AG04449 (cell line): ENCODE measurements around the gene RASSF8.

Experiments
- CTCF ChIA-PET: fragments of 350-600 bp; formaldehyde crosslinking; extraction: SDS; loops from one replicate; lab custom pipeline; 2021; ENCODE audit warnings: antibody characterized with exemption; lab: Yijun Ruan, JAX
- POLR2A ChIA-PET: fragments of 400-600, 350-600 bp; formaldehyde crosslinking; extraction: SDS; loops from one replicate; lab custom pipeline; 2020; ENCODE audit warnings: antibody characterized with exemption, inconsistent platforms; lab: Yijun Ruan, JAX
- DNase-seq: peaks from one replicate; pipeline ENCODE4 v3.0.0-alpha.2; 2010; ENCODE audit warnings: low read depth, low spot score
- H3K4me3 ChIP-seq: 2 replicates; pipeline ENCODE4 v1.5.1; 2011; ENCODE audit warnings: low read depth, mild to moderate bottlenecking, control low read depth, low read length
- CTCF ChIP-seq: IDR thresholded peaks from one replicate; pipeline ENCODE4 v1.5.1; 2011; ENCODE audit warnings: mild to moderate bottlenecking, moderate library complexity, low read length, control low read depth, inconsistent platforms; ENCODE audit not compliant: insufficient read depth; ENCODE audit errors: missing control alignments

RASSF8 gene

DNA sequence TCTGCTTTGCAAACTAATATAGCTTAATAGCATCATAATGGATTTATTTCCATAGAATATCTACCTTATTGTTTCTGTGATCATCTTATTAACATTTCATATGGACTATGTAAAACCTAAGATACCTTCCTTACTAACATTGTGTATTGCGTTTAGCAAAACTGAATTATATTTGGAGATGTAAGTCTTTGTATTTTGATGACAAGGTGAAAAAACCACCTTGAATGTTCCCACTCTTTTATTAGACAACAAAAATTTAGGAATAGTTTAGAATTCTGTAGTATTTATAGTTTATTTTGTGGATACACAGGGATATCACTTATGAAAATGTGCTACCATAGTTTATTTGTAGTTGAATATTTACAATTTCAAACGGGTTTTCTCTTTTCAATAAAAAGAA, 32.0 kb downstream of the RASSF8 start:
- ChIA-PET POLR2A (no interaction called here), CTCF (interaction anchor here (1.2 kb wide), 1 partner anchor 554 kb away, joined by 3 read pairs; no protein-coding TSS in a partner anchor)
- TF ChIP-seq CTCF = no peak
- DNase-seq = no peak
- H3K4me3 ChIP-seq = no peak overlapping the region

- no peak for DNase-seq
- POLR2A ChIA-PET = no interaction called here
- TF ChIP-seq CTCF = no peak
Measured at GRCh38 chr12:25992026-25992782, 33.7 kb downstream of the RASSF8 start.

GRCh38 chr12:25993901-25994651, 35.6 kb downstream of the RASSF8 start:
- peak; percentile 96 for DNase-seq
- POLR2A ChIA-PET = interaction anchor here (0.6 to 0.8 kb wide), 3 partner anchors 15 to 1088 kb away, joined by 3 to 5 read pairs (median 3); partner anchors contain the start of gene RASSF8
- CTCF ChIA-PET = no interaction called here
- H3K4me3 ChIP-seq = peak overlapping the region; percentile 26; the same call in 1 of the 2 replicates
- TF ChIP-seq CTCF = no peak

More at GRCh38 chr12:25992026-25992782, 33.7 kb downstream of the RASSF8 start:
- no peak overlapping the region for H3K4me3 ChIP-seq
- CTCF ChIA-PET = interaction anchor here (0.9 to 1.8 kb wide), 5 partner anchors 13 to 556 kb away, joined by 3 to 7 read pairs (median 4); partner anchors contain the start of gene RASSF8

DNA sequence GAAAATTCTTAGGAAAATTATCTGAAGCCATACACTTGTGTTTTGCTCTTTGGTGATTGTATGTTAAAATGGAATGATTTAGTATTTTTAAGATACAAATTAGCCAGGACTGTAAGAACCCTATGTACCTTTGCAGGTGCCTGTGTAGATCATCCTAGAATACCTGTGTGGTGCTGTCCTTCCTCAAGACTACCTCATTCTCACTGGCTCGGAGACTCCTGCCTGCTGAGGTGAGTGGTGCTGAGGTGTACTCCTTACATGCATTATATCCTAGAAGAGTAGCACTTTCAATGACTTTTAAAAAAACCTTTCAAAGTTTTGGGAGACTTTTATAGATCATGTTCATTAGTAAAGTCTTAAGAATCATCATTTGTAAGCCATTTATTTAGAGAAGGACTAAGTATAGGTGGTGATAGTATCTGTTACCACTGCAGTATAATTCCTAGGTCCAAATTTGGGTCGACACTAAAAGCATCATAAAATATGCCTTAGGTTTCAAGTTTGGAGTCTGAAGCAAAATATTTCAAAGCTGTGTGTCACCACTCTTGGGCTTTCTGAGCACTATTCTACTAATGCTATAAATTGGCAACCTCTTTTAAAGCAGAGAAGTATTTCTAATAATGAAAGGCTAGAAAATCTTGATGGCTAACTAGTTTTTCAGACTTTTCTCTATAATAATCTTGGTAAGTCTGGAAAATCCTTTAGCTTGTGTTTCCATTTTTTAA, 36.6 kb downstream of the RASSF8 start:
- CTCF ChIA-PET = no interaction called here
- POLR2A ChIA-PET = interaction anchor here (0.8 kb wide), 1 partner anchor 36 kb away, joined by 5 read pairs; the partner anchor contains the start of gene RASSF8
- no peak for TF ChIP-seq CTCF
- DNase-seq = no peak
- no peak overlapping the region for H3K4me3 ChIP-seq

DNA sequence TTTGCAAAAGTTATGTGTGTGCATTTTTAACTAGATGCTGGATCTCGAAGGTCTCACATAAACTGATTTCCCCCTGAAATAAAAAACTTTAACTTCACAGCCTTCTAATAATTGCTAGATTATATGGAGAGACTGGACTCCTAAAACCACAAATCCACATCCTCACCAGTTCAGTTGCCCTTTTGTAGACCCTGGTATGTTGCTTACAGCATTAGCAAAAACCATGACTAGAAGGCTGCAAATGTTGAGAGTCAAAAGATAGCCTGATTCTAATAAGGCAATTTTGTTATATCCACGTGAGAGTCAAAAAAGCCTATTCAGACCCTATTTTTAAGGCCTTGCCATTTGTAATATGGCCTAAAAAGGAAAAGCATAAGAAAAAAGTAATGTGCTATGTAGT, 37.4 kb downstream of the RASSF8 start:
- no peak for TF ChIP-seq CTCF
- ChIA-PET CTCF (no interaction called here), POLR2A (no interaction called here)
- no peak for DNase-seq
- H3K4me3 ChIP-seq = no peak overlapping the region
